ENCODE results near the gene MAPKAP1. TPM values are rescaled to one million over a fixed set of nuclear protein-coding genes. Genes with fewer than 3 reads are reported as not detected.

MAPKAP1 gene
- total RNA-seq, 2 donors from 2014 or later = 54.9 to 70.1 TPM

- no peak overlapping the region for H3K9ac ChIP-seq (ENCODE audit: low read depth in 2 of 2, low read length in 2 of 2)
- H3K27ac ChIP-seq = no peak overlapping the region
- no peak overlapping the region for H3K4me3 ChIP-seq
- intact Hi-C loops (cut with DNase I) = no loop called here
- DNase-seq = no peak
- TF ChIP-seq, protein P1, sequence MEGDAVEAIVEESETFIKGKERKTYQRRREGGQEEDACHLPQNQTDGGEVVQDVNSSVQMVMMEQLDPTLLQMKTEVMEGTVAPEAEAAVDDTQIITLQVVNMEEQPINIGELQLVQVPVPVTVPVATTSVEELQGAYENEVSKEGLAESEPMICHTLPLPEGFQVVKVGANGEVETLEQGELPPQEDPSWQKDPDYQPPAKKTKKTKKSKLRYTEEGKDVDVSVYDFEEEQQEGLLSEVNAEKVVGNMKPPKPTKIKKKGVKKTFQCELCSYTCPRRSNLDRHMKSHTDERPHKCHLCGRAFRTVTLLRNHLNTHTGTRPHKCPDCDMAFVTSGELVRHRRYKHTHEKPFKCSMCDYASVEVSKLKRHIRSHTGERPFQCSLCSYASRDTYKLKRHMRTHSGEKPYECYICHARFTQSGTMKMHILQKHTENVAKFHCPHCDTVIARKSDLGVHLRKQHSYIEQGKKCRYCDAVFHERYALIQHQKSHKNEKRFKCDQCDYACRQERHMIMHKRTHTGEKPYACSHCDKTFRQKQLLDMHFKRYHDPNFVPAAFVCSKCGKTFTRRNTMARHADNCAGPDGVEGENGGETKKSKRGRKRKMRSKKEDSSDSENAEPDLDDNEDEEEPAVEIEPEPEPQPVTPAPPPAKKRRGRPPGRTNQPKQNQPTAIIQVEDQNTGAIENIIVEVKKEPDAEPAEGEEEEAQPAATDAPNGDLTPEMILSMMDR (IDR thresholded peaks at IDR 0.05) = no peak
- no peaks in the 10 kb centered on the region for H3K9me3 ChIP-seq
- H3K4me1 ChIP-seq = no peaks in the 10 kb centered on the region
- H3K27me3 ChIP-seq = no peaks in the 10 kb centered on the region
- H3K36me3 ChIP-seq = no peaks in the 10 kb centered on the region
These were observed 260.4 kb downstream of the MAPKAP1 start for GRCh38 chr9:125446561-125447094.

GRCh38 chr9:125444956-125445506 lies 262.0 kb downstream of the MAPKAP1 start:
- no peaks in the 10 kb centered on the region for H3K4me1 ChIP-seq
- TF ChIP-seq, protein P1 (IDR thresholded peaks at IDR 0.05) = no peak
- H3K9me3 ChIP-seq = no peaks in the 10 kb centered on the region
- intact Hi-C loops (cut with DNase I) = no loop called here
- H3K27me3 ChIP-seq = no peaks in the 10 kb centered on the region
- H3K36me3 ChIP-seq = no peaks in the 10 kb centered on the region
- H3K9ac ChIP-seq (ENCODE audit: low read depth in 2 of 2, low read length in 2 of 2) = no peak overlapping the region
- H3K4me3 ChIP-seq = no peak overlapping the region
- H3K27ac ChIP-seq = no peak overlapping the region
- no peak for DNase-seq

DNA sequence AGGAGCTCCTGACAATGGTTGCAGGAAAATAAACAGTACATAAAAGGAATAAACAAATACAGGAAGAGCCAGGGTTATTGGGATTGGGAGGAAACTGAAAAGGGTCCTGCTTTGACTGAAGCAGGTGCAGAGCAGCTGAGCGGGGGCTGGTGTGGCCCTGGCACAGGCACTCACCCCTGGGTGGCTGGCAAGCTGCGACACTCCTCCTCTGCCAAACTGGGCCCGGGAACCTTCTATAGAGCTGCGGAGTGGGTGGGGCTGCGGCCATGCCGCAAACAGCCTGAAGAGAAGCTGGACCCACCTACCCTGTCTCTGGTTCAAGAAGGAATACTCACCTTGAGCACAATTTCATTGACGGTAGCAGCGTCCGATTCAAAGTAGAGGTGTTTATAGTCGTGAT lies 262.8 kb downstream of the MAPKAP1 start:
- H3K9me3 ChIP-seq = no peaks in the 10 kb centered on the region
- H3K36me3 ChIP-seq = no peaks in the 10 kb centered on the region
- H3K27me3 ChIP-seq = no peaks in the 10 kb centered on the region
- no peak for DNase-seq
- intact Hi-C loops (cut with DNase I) = no loop called here
- TF ChIP-seq, protein P1 (IDR thresholded peaks at IDR 0.05) = no peak
- H3K27ac ChIP-seq = no peak overlapping the region
- no peak overlapping the region for H3K9ac ChIP-seq (ENCODE audit: low read depth in 2 of 2, low read length in 2 of 2)
- H3K4me3 ChIP-seq = no peak overlapping the region
- no peaks in the 10 kb centered on the region for H3K4me1 ChIP-seq

DNA sequence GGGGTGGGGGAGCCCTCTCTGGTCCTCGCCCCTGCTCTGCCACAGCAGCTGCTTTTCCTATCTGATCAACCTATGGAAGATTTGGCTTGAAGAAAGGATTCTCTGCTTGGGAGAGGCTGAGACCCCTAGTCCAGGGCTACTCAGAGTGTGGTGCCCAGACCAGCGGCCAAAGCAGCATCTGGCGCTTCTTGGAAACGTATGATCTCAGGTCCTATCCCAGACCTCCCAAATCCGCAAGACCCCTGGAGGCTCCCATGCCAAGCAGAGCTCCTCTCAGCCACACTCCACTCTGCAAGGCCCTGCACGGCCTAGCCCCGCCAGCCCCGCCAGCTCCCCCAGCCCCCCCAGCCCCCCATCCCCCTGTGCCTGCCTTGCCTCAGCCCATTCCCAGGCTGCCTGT lies 263.6 kb downstream of the MAPKAP1 start:
- TF ChIP-seq, protein P1 (IDR thresholded peaks at IDR 0.05) = no peak
- H3K36me3 ChIP-seq = no peaks in the 10 kb centered on the region
- no peak for DNase-seq
- no peak overlapping the region for H3K4me3 ChIP-seq
- intact Hi-C loops (cut with DNase I) = no loop called here
- no peak overlapping the region for H3K27ac ChIP-seq
- no peak overlapping the region for H3K9ac ChIP-seq (ENCODE audit: low read depth in 2 of 2, low read length in 2 of 2)
- H3K4me1 ChIP-seq = no peaks in the 10 kb centered on the region
- no peaks in the 10 kb centered on the region for H3K27me3 ChIP-seq
- no peaks in the 10 kb centered on the region for H3K9me3 ChIP-seq

GRCh38 chr9:125442452-125442851 lies 264.6 kb downstream of the MAPKAP1 start:
- Histone ChIP-seq H3K4me3 (no peak overlapping the region), H3K27me3 (no peaks in the 10 kb centered on the region), H3K36me3 (no peaks in the 10 kb centered on the region), H3K4me1 (no peaks in the 10 kb centered on the region), H3K9me3 (no peaks in the 10 kb centered on the region), H3K9ac (ENCODE audit: low read depth in 2 of 2, low read length in 2 of 2) (no peak overlapping the region), H3K27ac (no peak overlapping the region)
- TF ChIP-seq, protein P1 (IDR thresholded peaks at IDR 0.05) = no peak
- intact Hi-C loops (cut with DNase I) = no loop called here
- no peak for DNase-seq

All from colonic mucosa (tissue), 4 donors.